SU-DHL-6 (cell line): ENCODE results near the gene OR7C2.

Source experiments
- H2AFZ ChIP-seq: fragments of 200-600 bp; sonication (generic); 2 replicates; pipeline ENCODE4 v1.6.1; 2014; ENCODE audit warnings: low read depth, mild to moderate bottlenecking, moderate library complexity, mixed read lengths, antibody characterized with exemption, low read length; ENCODE audit not compliant: severe bottlenecking
- H3F3A ChIP-seq: fragments of 200-600 bp; shearing (Covaris generic); 2 replicates; pipeline ENCODE4 v1.6.0; 2016; ENCODE audit warnings: antibody characterized with exemption, mild to moderate bottlenecking; ENCODE audit not compliant: insufficient read depth
- H3K27ac ChIP-seq: fragments of 200-600 bp; sonication (generic); 2 replicates; pipeline ENCODE4 v1.5.1; 2016; ENCODE audit warnings: low read depth, mild to moderate bottlenecking, low read length, moderate library complexity, mixed read lengths
- H3K27me3 ChIP-seq: fragments of 200-600 bp; sonication (generic), shearing (Covaris generic); 2 replicates; pipeline ENCODE4 v1.6.0; 2014; ENCODE audit warnings: mild to moderate bottlenecking, low read length
- H3K36me3 ChIP-seq: fragments of 200-600 bp; sonication (generic); 2 replicates; pipeline ENCODE4 v1.6.1; 2014; ENCODE audit warnings: mild to moderate bottlenecking, low read length, mixed read lengths
- H3K4me2 ChIP-seq: fragments of 300-600, 200-600 bp; shearing (Covaris generic), sonication (generic); 2 replicates; pipeline ENCODE4 v1.6.0; 2014; ENCODE audit warnings: low read length, low read depth, mild to moderate bottlenecking; ENCODE audit not compliant: poor library complexity, severe bottlenecking
- H3K4me3 ChIP-seq: fragments of 200-600 bp; sonication (generic); 2 replicates; pipeline ENCODE4 v1.5.1; 2014; ENCODE audit warnings: antibody characterized with exemption, low read length, mild to moderate bottlenecking, mixed read lengths; ENCODE audit not compliant: insufficient read depth, poor library complexity, severe bottlenecking
- H3K79me2 ChIP-seq: fragments of 200-600 bp; sonication (generic); 2 replicates; pipeline ENCODE4 v1.6.1; 2014; ENCODE audit warnings: mild to moderate bottlenecking, low read length, moderate library complexity; ENCODE audit not compliant: insufficient read depth
- H3K9ac ChIP-seq: fragments of 200-600 bp; sonication (generic); 2 replicates; pipeline ENCODE4 v1.7.0; 2014; ENCODE audit warnings: mild to moderate bottlenecking, low read length
- H3K9me2 ChIP-seq: fragments of 200-600 bp; sonication (generic); replicated peaks from 2 replicates; pipeline ENCODE4 v1.6.1; 2014; ENCODE audit warnings: low read length; ENCODE audit not compliant: insufficient read depth
- H3K9me3 ChIP-seq: fragments of 200-600 bp; sonication (generic); 2 replicates; pipeline ENCODE4 v1.6.1; 2014; ENCODE audit warnings: low read length, mixed read lengths; ENCODE audit not compliant: insufficient read depth
- H4K20me1 ChIP-seq: fragments of 200-600 bp; sonication (generic); 2 replicates; pipeline ENCODE4 v1.6.1; 2014; ENCODE audit warnings: low read depth, mild to moderate bottlenecking, antibody characterized with exemption, low read length, moderate library complexity, mixed read lengths
- EZH2phosphoT487 ChIP-seq: fragments of 200-600 bp; sonication (generic), shearing (Covaris generic); conservative IDR thresholded peaks from 2 replicates; pipeline ENCODE4 v1.6.1; 2018; ENCODE audit warnings: mild to moderate bottlenecking, antibody characterized with exemption, low read length, moderate library complexity, mixed read lengths
- TF ChIP-seq, protein P1 (sequence below): fragments of 200-600 bp; sonication (generic); IDR thresholded peaks from one replicate; pipeline ENCODE4 v1.5.1; 2017; ENCODE audit warnings: antibody characterized with exemption, mild to moderate bottlenecking, low read length, moderate library complexity; ENCODE audit not compliant: insufficient read depth, poor library complexity, severe bottlenecking

Gene OR7C2

DNA sequence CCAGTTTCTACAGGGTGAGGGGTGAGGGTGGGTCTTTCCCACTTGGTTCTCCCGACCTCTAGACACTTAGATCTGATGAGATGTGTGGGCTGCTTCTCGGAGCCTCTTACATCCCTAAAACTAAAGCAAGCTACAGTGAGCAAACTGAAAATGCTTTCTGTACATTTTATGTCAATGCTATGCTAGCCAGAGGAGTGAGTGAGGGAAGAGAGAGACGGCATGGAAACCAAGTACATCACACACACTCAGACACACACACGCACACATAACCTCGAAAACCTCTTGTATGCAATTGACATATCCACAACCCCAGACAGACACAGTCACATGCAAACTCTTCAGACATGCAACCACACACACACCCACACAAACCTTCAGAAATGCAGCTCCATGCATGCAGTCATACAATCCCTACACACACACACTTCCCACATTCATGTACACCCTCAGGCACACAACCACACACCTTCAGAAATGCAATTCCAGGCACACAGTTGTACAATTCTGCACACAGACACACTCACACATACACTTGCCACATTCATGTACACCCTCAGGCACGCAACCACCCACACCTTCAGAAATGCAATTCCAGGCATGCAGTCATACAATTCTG, 37.0 kb downstream of the OR7C2 start:
- Histone ChIP-seq H3K27ac (no peak overlapping the region), H3K4me3 (no peak overlapping the region), H3K9ac (no peak overlapping the region), H4K20me1 (no peaks in the 10 kb centered on the region), H3K27me3 (no peaks in the 10 kb centered on the region), H3K9me3 (no peaks in the 10 kb centered on the region), H3K4me2 (no peak overlapping the region), H3F3A (no peaks in the 10 kb centered on the region), H2AFZ (no peak overlapping the region), H3K9me2 (no peaks in the 10 kb centered on the region), H3K36me3 (no peaks in the 10 kb centered on the region), H3K79me2 (no peaks in the 10 kb centered on the region)
- TF ChIP-seq EZH2phosphoT487: no peak
- TF ChIP-seq, protein P1, sequence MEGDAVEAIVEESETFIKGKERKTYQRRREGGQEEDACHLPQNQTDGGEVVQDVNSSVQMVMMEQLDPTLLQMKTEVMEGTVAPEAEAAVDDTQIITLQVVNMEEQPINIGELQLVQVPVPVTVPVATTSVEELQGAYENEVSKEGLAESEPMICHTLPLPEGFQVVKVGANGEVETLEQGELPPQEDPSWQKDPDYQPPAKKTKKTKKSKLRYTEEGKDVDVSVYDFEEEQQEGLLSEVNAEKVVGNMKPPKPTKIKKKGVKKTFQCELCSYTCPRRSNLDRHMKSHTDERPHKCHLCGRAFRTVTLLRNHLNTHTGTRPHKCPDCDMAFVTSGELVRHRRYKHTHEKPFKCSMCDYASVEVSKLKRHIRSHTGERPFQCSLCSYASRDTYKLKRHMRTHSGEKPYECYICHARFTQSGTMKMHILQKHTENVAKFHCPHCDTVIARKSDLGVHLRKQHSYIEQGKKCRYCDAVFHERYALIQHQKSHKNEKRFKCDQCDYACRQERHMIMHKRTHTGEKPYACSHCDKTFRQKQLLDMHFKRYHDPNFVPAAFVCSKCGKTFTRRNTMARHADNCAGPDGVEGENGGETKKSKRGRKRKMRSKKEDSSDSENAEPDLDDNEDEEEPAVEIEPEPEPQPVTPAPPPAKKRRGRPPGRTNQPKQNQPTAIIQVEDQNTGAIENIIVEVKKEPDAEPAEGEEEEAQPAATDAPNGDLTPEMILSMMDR: no peak

- H3K27ac ChIP-seq: no peak within 1 kb of the TSS
- no peaks in the 10 kb centered on the region for H3K9me3 ChIP-seq
- H4K20me1 ChIP-seq: no peaks in the 10 kb centered on the region
- no peaks in the 10 kb centered on the region for H3K27me3 ChIP-seq
- TF ChIP-seq, protein P1: no peak
- TF ChIP-seq EZH2phosphoT487: no peak
- H3K4me2 ChIP-seq: no peak within 1 kb of the TSS
- H3K9ac ChIP-seq: no peak within 1 kb of the TSS
- H2AFZ ChIP-seq: no peak within 1 kb of the TSS
- H3K4me3 ChIP-seq: no peak within 1 kb of the TSS
- no peaks in the 10 kb centered on the region for H3K36me3 ChIP-seq
- H3F3A ChIP-seq: no peaks in the 10 kb centered on the region
- H3K9me2 ChIP-seq: no peaks in the 10 kb centered on the region
- H3K79me2 ChIP-seq: no peaks in the 10 kb centered on the region
These were observed 38.4 kb downstream of the OR7C2 start, which contains the start of gene SLC1A6 for GRCh38 chr19:14979476-14980255. TSS of gene SLC1A6 (minus strand) at chr19:14979864. CDS start at chr19:14972910, 6,954 bp downstream.

- H3K4me2 ChIP-seq: no peak overlapping the region
- H3K4me3 ChIP-seq: no peak overlapping the region
- H3K36me3 ChIP-seq: no peaks in the 10 kb centered on the region
- H2AFZ ChIP-seq: no peak overlapping the region
- no peaks in the 10 kb centered on the region for H4K20me1 ChIP-seq
- H3K27me3 ChIP-seq: no peaks in the 10 kb centered on the region
- H3K9me3 ChIP-seq: no peaks in the 10 kb centered on the region
- no peaks in the 10 kb centered on the region for H3K79me2 ChIP-seq
- TF ChIP-seq, protein P1: no peak
- TF ChIP-seq EZH2phosphoT487: no peak
- H3K27ac ChIP-seq: no peak overlapping the region
- no peak overlapping the region for H3K9ac ChIP-seq
- H3F3A ChIP-seq: no peaks in the 10 kb centered on the region
- no peaks in the 10 kb centered on the region for H3K9me2 ChIP-seq
These were observed 43.8 kb downstream of the OR7C2 start for GRCh38 chr19:14985133-14985532.
